ENCODE data around the gene BBX.

BBX gene

GRCh38 chr3:107522510-107523288 is at the start of gene BBX:
BBX (plus strand) TSS chr3:107522962; CDS start chr3:107710461, 187,499 bp downstream.
- DNase-seq (ENCODE audit: low spot score): peak; percentile 91
- H3K4me1 Mint-ChIP-seq (ENCODE audit: low read depth): peaks cover 18% of the 10 kb centered on the region
- H3K36me3 Mint-ChIP-seq (ENCODE audit: low read depth): peaks cover 12% of the 10 kb centered on the region
- H3K27me3 Mint-ChIP-seq (ENCODE audit: low read depth): peaks cover 10% of the 10 kb centered on the region
- H3K4me3 Mint-ChIP-seq: peak within 1 kb of the TSS; percentile 97
- H3K9me3 Mint-ChIP-seq: no peaks in the 10 kb centered on the region
- peak within 1 kb of the TSS; percentile 98 for H3K27ac Mint-ChIP-seq

- Mint-ChIP-seq H3K27ac (no peak overlapping the region), H3K9me3 (no peaks in the 10 kb centered on the region), H3K4me1 (ENCODE audit: low read depth) (no peaks in the 10 kb centered on the region), H3K27me3 (ENCODE audit: low read depth) (peaks cover 24% of the 10 kb centered on the region), H3K4me3 (no peak overlapping the region), H3K36me3 (ENCODE audit: low read depth) (no peaks in the 10 kb centered on the region)
- no peak for DNase-seq (ENCODE audit: low spot score)
These were observed 46.3 kb upstream of the BBX start for GRCh38 chr3:107476462-107476861.

DNA sequence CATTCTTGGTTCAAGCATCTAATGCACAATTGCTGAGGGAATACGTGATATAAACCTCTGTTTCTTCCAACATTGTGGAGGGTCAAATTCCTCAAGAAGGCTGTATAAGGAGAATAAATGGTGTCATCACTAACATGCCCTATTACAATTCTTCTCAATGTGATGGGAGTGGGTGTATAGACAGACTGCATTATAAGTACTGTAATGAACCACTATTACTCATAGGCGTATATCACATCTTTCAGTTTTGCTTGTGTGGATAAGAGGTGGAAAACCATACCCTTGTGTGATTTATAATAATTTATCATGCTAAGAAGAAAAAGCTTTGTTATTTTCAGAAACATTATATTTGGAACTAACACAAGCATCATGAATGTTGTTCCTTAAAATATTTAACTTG is 35.3 kb upstream of the BBX start:
- Mint-ChIP-seq H3K36me3 (ENCODE audit: low read depth) (no peaks in the 10 kb centered on the region), H3K27me3 (ENCODE audit: low read depth) (peaks cover 21% of the 10 kb centered on the region), H3K4me3 (no peak overlapping the region), H3K4me1 (ENCODE audit: low read depth) (no peaks in the 10 kb centered on the region), H3K27ac (no peak overlapping the region), H3K9me3 (no peaks in the 10 kb centered on the region)
- DNase-seq (ENCODE audit: low spot score): no peak

- H3K27me3 Mint-ChIP-seq (ENCODE audit: low read depth): peaks cover 24% of the 10 kb centered on the region
- H3K9me3 Mint-ChIP-seq: no peaks in the 10 kb centered on the region
- no peak overlapping the region for H3K4me3 Mint-ChIP-seq
- no peaks in the 10 kb centered on the region for H3K36me3 Mint-ChIP-seq (ENCODE audit: low read depth)
- H3K27ac Mint-ChIP-seq: no peak overlapping the region
- DNase-seq (ENCODE audit: low spot score): no peak
- H3K4me1 Mint-ChIP-seq (ENCODE audit: low read depth): no peaks in the 10 kb centered on the region
These were observed 33.8 kb upstream of the BBX start for GRCh38 chr3:107488942-107489341.

GRCh38 chr3:107493134-107493533 is 29.6 kb upstream of the BBX start:
- H3K4me3 Mint-ChIP-seq: no peak overlapping the region
- no peaks in the 10 kb centered on the region for H3K36me3 Mint-ChIP-seq (ENCODE audit: low read depth)
- H3K4me1 Mint-ChIP-seq (ENCODE audit: low read depth): peaks cover 4% of the 10 kb centered on the region
- H3K27ac Mint-ChIP-seq: no peak overlapping the region
- no peaks in the 10 kb centered on the region for H3K9me3 Mint-ChIP-seq
- peaks cover 23% of the 10 kb centered on the region for H3K27me3 Mint-ChIP-seq (ENCODE audit: low read depth)
- DNase-seq (ENCODE audit: low spot score): no peak

- Mint-ChIP-seq H3K4me1 (ENCODE audit: low read depth) (peaks cover 4% of the 10 kb centered on the region), H3K4me3 (no peak overlapping the region), H3K9me3 (no peaks in the 10 kb centered on the region), H3K36me3 (ENCODE audit: low read depth) (no peaks in the 10 kb centered on the region), H3K27ac (no peak overlapping the region), H3K27me3 (ENCODE audit: low read depth) (peaks cover 15% of the 10 kb centered on the region)
- DNase-seq (ENCODE audit: low spot score): no peak
These were observed 25.9 kb upstream of the BBX start for GRCh38 chr3:107496855-107497254.

DNA sequence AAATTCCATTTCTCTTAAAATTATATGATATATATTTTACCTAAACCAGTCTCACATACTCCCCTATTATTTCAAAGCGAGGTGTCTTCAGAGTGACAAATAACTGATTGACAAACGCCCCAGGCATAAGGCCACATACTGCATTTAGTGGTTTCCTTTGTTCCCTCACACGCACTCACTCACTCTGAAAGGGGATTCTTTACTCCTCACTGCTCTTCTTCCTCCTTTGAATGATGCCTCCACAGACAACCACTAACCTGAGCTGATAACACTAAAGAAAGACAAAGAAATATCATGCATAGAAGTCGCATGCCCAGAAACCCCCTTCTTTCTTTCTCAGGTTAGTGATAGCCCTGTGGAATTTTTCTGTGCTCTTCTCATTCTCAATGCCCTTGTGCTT is 24.1 kb upstream of the BBX start:
- peaks cover 4% of the 10 kb centered on the region for H3K4me1 Mint-ChIP-seq (ENCODE audit: low read depth)
- H3K27me3 Mint-ChIP-seq (ENCODE audit: low read depth): peaks cover 7% of the 10 kb centered on the region
- H3K36me3 Mint-ChIP-seq (ENCODE audit: low read depth): no peaks in the 10 kb centered on the region
- no peak overlapping the region for H3K27ac Mint-ChIP-seq
- DNase-seq (ENCODE audit: low spot score): no peak
- H3K4me3 Mint-ChIP-seq: no peak overlapping the region
- no peaks in the 10 kb centered on the region for H3K9me3 Mint-ChIP-seq

DNA sequence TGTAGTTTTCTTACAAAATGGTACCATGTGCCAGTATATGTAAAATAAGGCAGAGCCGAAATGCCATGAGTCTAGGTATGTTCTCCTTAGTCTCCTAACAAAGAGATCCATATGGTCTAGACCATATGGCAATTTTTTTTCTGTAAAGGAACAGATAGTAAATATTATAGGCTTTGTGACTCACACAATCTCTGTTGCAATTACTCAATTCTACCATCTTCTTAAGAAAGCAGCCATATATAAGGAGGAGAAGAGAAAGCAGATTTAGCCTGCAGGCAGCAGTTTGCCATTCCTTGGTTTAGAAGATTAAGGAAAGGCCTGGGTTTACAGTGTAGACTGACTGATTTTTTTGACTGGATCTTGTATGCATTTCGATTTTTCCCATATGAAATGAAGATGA is 16.3 kb upstream of the BBX start:
- no peak overlapping the region for H3K27ac Mint-ChIP-seq
- H3K27me3 Mint-ChIP-seq (ENCODE audit: low read depth): peaks cover 17% of the 10 kb centered on the region
- no peaks in the 10 kb centered on the region for H3K9me3 Mint-ChIP-seq
- no peak for DNase-seq (ENCODE audit: low spot score)
- H3K4me3 Mint-ChIP-seq: no peak overlapping the region
- H3K36me3 Mint-ChIP-seq (ENCODE audit: low read depth): no peaks in the 10 kb centered on the region
- H3K4me1 Mint-ChIP-seq (ENCODE audit: low read depth): no peaks in the 10 kb centered on the region

DNA sequence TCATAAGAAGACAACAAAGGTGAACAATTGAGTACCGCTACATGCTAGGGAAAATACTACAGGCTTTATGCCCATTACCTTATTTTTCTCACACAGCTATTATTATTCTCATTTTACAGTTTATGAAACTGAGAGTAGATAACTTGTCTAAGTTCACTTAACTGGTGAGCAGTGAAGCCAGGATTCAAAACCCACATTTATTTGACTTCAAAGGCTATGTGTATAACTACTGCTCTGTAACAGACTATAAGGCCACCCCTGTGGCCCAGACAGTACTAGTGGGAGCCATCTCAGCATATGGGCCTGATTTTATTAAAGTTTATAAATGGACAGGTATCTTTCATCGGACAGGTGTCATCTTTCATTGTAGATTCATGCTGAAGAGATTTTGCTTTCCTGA is 14.4 kb upstream of the BBX start:
- Mint-ChIP-seq H3K4me3 (no peak overlapping the region), H3K27ac (no peak overlapping the region)

DNA sequence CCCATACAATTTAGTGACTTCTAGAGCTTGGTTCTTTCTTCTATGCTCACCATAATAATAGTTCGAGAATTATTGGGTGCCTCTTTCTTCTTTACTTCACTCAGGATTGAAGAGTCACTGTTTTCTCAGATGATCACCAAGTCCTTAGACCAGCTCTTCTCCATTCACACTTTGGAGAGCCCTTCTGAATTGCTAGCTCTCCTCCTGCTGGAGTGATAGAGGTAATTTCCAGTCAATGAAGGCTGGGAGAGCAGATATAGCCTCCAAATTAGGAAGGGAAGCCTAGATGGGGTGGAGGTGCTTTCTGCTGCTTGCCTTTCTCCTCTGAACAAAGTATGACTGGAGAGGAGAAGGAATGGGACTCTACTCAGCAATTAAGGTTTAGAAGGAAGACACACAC is 10.7 kb upstream of the BBX start:
- DNase-seq (ENCODE audit: low spot score): no peak
- H3K27ac Mint-ChIP-seq: no peak overlapping the region
- H3K4me1 Mint-ChIP-seq (ENCODE audit: low read depth): no peaks in the 10 kb centered on the region
- peaks cover 38% of the 10 kb centered on the region for H3K27me3 Mint-ChIP-seq (ENCODE audit: low read depth)
- H3K4me3 Mint-ChIP-seq: no peak overlapping the region
- H3K36me3 Mint-ChIP-seq (ENCODE audit: low read depth): no peaks in the 10 kb centered on the region
- H3K9me3 Mint-ChIP-seq: no peaks in the 10 kb centered on the region

More for the DNA sequence above, 14.4 kb upstream of the BBX start:
- DNase-seq (ENCODE audit: low spot score): no peak
- H3K36me3 Mint-ChIP-seq (ENCODE audit: low read depth): no peaks in the 10 kb centered on the region
- H3K4me1 Mint-ChIP-seq (ENCODE audit: low read depth): no peaks in the 10 kb centered on the region
- no peaks in the 10 kb centered on the region for H3K9me3 Mint-ChIP-seq
- H3K27me3 Mint-ChIP-seq (ENCODE audit: low read depth): peaks cover 27% of the 10 kb centered on the region

- Mint-ChIP-seq H3K36me3 (ENCODE audit: low read depth) (no peaks in the 10 kb centered on the region), H3K4me3 (no peak overlapping the region), H3K4me1 (ENCODE audit: low read depth) (no peaks in the 10 kb centered on the region), H3K27ac (no peak overlapping the region), H3K27me3 (ENCODE audit: low read depth) (peaks cover 42% of the 10 kb centered on the region), H3K9me3 (no peaks in the 10 kb centered on the region)
- no peak for DNase-seq (ENCODE audit: low spot score)
These were observed 8.3 kb upstream of the BBX start for GRCh38 chr3:107514453-107514852.

DNA sequence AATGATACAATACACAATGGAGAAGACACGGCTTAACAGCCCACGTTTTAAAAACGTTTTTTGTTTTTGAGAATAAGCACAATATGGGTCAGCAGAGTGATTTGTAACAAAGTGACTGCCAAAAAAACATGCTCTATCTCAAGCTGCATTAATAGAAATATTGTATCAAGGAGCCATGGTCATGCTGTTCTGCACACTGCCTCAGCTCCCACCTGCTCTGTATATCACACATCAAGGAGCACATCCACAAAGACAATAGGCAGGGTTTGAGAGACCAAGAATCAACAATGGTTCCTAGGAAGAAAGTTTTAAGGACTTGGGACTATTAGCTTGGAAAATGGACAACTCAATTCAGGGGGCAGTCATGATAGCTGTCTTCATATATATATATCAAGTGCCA is 6.3 kb upstream of the BBX start:
- Mint-ChIP-seq H3K4me3 (no peak overlapping the region), H3K4me1 (ENCODE audit: low read depth) (no peaks in the 10 kb centered on the region), H3K36me3 (ENCODE audit: low read depth) (no peaks in the 10 kb centered on the region), H3K27ac (no peak overlapping the region), H3K9me3 (no peaks in the 10 kb centered on the region), H3K27me3 (ENCODE audit: low read depth) (peaks cover 35% of the 10 kb centered on the region)
- DNase-seq (ENCODE audit: low spot score): no peak

- H3K9me3 Mint-ChIP-seq: no peaks in the 10 kb centered on the region
- H3K27me3 Mint-ChIP-seq (ENCODE audit: low read depth): peaks cover 21% of the 10 kb centered on the region
- no peak for DNase-seq (ENCODE audit: low spot score)
- no peak overlapping the region for H3K27ac Mint-ChIP-seq
- peaks cover 8% of the 10 kb centered on the region for H3K4me1 Mint-ChIP-seq (ENCODE audit: low read depth)
- no peak overlapping the region for H3K4me3 Mint-ChIP-seq
- peaks cover 3% of the 10 kb centered on the region for H3K36me3 Mint-ChIP-seq (ENCODE audit: low read depth)
These were observed 2.2 kb upstream of the BBX start for GRCh38 chr3:107520535-107520934.

- no peaks in the 10 kb centered on the region for H3K9me3 Mint-ChIP-seq
- no peak for DNase-seq (ENCODE audit: low spot score)
- peaks cover 5% of the 10 kb centered on the region for H3K36me3 Mint-ChIP-seq (ENCODE audit: low read depth)
- peaks cover 15% of the 10 kb centered on the region for H3K4me1 Mint-ChIP-seq (ENCODE audit: low read depth)
- H3K4me3 Mint-ChIP-seq: no peak overlapping the region
- H3K27me3 Mint-ChIP-seq (ENCODE audit: low read depth): peaks cover 19% of the 10 kb centered on the region
- no peak overlapping the region for H3K27ac Mint-ChIP-seq
These were observed 1.2 kb upstream of the BBX start for GRCh38 chr3:107521469-107522059.

DNA sequence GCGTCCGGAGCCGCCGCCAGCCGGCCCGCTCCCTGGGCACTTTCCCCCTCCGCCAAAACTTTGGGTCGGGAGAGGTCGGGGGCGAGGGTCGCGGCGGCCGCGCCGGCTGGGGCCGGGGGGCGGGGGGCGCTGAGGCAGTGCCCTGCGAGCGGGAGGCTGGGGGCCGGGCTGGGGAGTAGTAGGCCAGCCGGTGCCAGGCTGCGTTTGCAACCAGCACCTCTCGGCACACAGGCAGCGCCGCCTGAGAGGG is 452 bp downstream of the BBX start:
- Mint-ChIP-seq H3K27me3 (ENCODE audit: low read depth) (peaks cover 8% of the 10 kb centered on the region), H3K4me1 (ENCODE audit: low read depth) (peaks cover 18% of the 10 kb centered on the region)

More for the DNA sequence above, 452 bp downstream of the BBX start:
- Mint-ChIP-seq H3K27ac (peak overlapping the region; percentile 98), H3K36me3 (ENCODE audit: low read depth) (peaks cover 15% of the 10 kb centered on the region), H3K4me3 (peak overlapping the region; percentile 97), H3K9me3 (no peaks in the 10 kb centered on the region)
- no peak for DNase-seq (ENCODE audit: low spot score)

Measured in T-helper 2 cell treated with Interferon-gamma antibody and Interleukin-4, amounts not matched to agents 5 μg/mL and 100 μg/mL, for 36 hours (primary cell).